Transverse colon (tissue), 4 donors: ENCODE data around the gene KCNG1. TPM values are rescaled to one million over a fixed set of nuclear protein-coding genes. Genes with fewer than 3 reads are reported as not detected.
"Not testable (repeated sequence)": the region's sequence is repeated elsewhere in the genome, so short reads cannot be mapped to it uniquely, and the experiment has no call there.

ENCODE experiments used
- DNase-seq: peaks from one replicate; pipeline ENCODE4 v3.0.0-alpha.2; 2019
- H3K27ac ChIP-seq, 4 donors: fragments of 200-600 bp; sonication (generic); 2 replicates each; pipeline ENCODE4 v1.5.1; 2016 to 2018; ENCODE audit warnings: inconsistent platforms in 4 of 4
- H3K27me3 ChIP-seq: fragments of 200-600 bp; sonication (generic); 2 replicates; pipeline ENCODE4 v1.5.1; 2017; ENCODE audit warnings: inconsistent platforms
- H3K36me3 ChIP-seq, 4 donors: fragments of 200-600 bp; sonication (generic); 2 replicates each; pipeline ENCODE4 v1.5.1; 2017 to 2019; ENCODE audit warnings: inconsistent platforms in 4 of 4
- H3K4me1 ChIP-seq, 4 donors: fragments of 200-600 bp; sonication (generic); 2 replicates each; pipeline ENCODE4 v1.5.1; 2017 to 2020; ENCODE audit warnings: inconsistent platforms in 4 of 4
- H3K4me3 ChIP-seq, 4 donors: fragments of 200-600 bp; sonication (generic); 1 replicate in 1 of 4; 2 replicates in 3 of 4; pipeline versions ENCODE4 v1.5.1 to v1.6.1; 2017 to 2019; ENCODE audit warnings: inconsistent platforms in 4 of 4
- H3K9me3 ChIP-seq, 2 donors: fragments of 200-600 bp; sonication (generic); 2 replicates each; pipeline ENCODE4 v1.5.1; 2017 to 2019; ENCODE audit warnings: inconsistent platforms in 2 of 2
- CTCF ChIP-seq, 5 experiments: fragments of 200-600 bp in 3 of 5; fragments of 450-650 bp in 2 of 5; sonication (generic) in 3 of 5; IDR thresholded peaks; 1 replicate in 2 of 5; 2 replicates in 3 of 5; pipeline ENCODE4 v1.5.1; 2016 to 2017; ENCODE audit warnings: antibody characterized with exemption in 5 of 5, inconsistent platforms in 3 of 5, mild to moderate bottlenecking in 2 of 5, moderate library complexity in 1 of 5
- EP300 ChIP-seq: sonication (generic); formaldehyde crosslinking; IDR thresholded peaks from one replicate; pipeline ENCODE4 v1.6.1; 2017; ENCODE audit warnings: antibody characterized with exemption, low read depth
- POLR2A ChIP-seq: fragments of 450-650 bp; IDR thresholded peaks from one replicate; pipeline ENCODE4 v1.6.1; 2016; ENCODE audit warnings: antibody characterized with exemption, mild to moderate bottlenecking, moderate library complexity
- POLR2AphosphoS5 ChIP-seq, 3 donors: sonication (generic); formaldehyde crosslinking; IDR thresholded peaks; one replicate each; pipeline ENCODE4 v1.6.1; 2016; ENCODE audit warnings: antibody characterized with exemption in 3 of 3
- WGBS, 2 donors: methylation state at CpG; one replicate each; pipeline ENCODE4 v1.1.5; 2018; ENCODE audit warnings: low coverage in 1 of 2; 5-methylcytosine and 5-hydroxymethylcytosine counted together
- in situ Hi-C, 4 donors: fragments of 200-750 bp; cut with MboI; loops; one replicate each; pipeline versions ENCODE4 v1.15.0 to v1.15.1; 2017; ENCODE audit warnings: low sequenced_read_pairs in 3 of 4, low pct_ligation_motif_present in 1 of 4, low pct_unique_long_range_greater_than_20kb in 1 of 4
- intact Hi-C: fragments of 100-400 bp; cut with DNase I; formaldehyde crosslinking; loops from one replicate; pipeline ENCODE4 v1.15.1; 2023; ENCODE audit warnings: low total_unique reads
- total RNA-seq, 4 donors: library from RNA; depleted of rRNA; stranded (reverse); fragments of >200 nt; gene quantifications; one replicate each; pipeline ENCODE4 v1.1.0, GENCODE V29; 2016

KCNG1 gene
- total RNA-seq, 4 donors from 2014 or later, result 3.8 to 36.3 (median 8.9) TPM

GRCh38 chr20:51046021-51046985, 23.4 kb upstream of the KCNG1 start:
- no peaks in the 10 kb centered on the region for H3K9me3 ChIP-seq
- intact Hi-C loops (no loop called here), in situ Hi-C loops (no loop called here)
- 79 to 83% methylated on average over 2 to 9 of the region's 9 CpGs for WGBS, 2 donors
- no peak for DNase-seq
- TF ChIP-seq EP300 (no peak), POLR2A (no peak), CTCF (IDR thresholded peaks at IDR 0.05) (no peak)
- H3K4me3 ChIP-seq, result no peak overlapping the region
- H3K4me1 ChIP-seq, result no peaks in the 10 kb centered on the region
- peaks cover 23% of the 10 kb centered on the region for H3K27me3 ChIP-seq
- no peaks in the 10 kb centered on the region for H3K36me3 ChIP-seq
- no peak overlapping the region for H3K27ac ChIP-seq

- peaks cover 15% of the 10 kb centered on the region for H3K27me3 ChIP-seq
- H3K27ac ChIP-seq, in situ Hi-C loops, H3K36me3 ChIP-seq, H3K4me3 ChIP-seq, intact Hi-C loops, DNase-seq, H3K9me3 ChIP-seq, H3K4me1 ChIP-seq: not testable (repeated sequence)
- 72 to 80% methylated on average over 5 to 9 of the region's 9 CpGs for WGBS, 2 donors
Measured at GRCh38 chr20:51045492-51045891, 22.6 kb upstream of the KCNG1 start.

- intact Hi-C loops, result no loop called here
- Histone ChIP-seq H3K27ac (no peak overlapping the region), H3K27me3 (peaks cover 10% of the 10 kb centered on the region), H3K9me3 (no peaks in the 10 kb centered on the region), H3K4me1 (no peaks in the 10 kb centered on the region), H3K36me3 (no peaks in the 10 kb centered on the region), H3K4me3 (no peak overlapping the region)
- TF ChIP-seq CTCF (IDR thresholded peaks at IDR 0.05), result no peak
- no peak for DNase-seq
- 80 to 86% methylated on average over 1 to 3 of the region's 3 CpGs for WGBS, 2 donors
- in situ Hi-C loops, result no loop called here
Measured at GRCh38 chr20:51044796-51045195, 21.9 kb upstream of the KCNG1 start.

DNA sequence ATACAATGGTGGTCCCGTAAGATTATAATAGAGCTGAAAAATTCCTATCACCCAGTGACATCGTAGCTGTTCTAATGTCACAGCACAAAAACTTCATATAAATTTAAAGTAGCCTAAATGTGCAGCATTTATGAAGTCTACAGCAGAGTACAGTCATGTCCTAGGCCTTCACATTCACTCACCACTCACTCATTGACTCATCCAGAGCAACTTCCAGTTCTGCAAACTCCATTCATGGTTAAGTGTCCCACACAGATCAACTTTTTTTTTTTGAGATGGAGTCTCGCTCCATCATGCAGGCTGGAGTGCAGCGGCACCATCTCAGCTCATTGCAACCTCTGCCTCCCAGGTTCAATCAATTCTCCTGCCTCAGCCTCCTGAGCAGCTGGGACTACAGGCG, 20.9 kb upstream of the KCNG1 start:
- WGBS, 2 donors, result 79 to 91% methylated on average over 3 to 5 of the region's 5 CpGs
- no peak for DNase-seq
- peaks cover under 1% of the 10 kb centered on the region for H3K27me3 ChIP-seq
- H3K4me3 ChIP-seq, result no peak overlapping the region
- no peaks in the 10 kb centered on the region for H3K36me3 ChIP-seq
- H3K4me1 ChIP-seq, result no peaks in the 10 kb centered on the region
- no peaks in the 10 kb centered on the region for H3K9me3 ChIP-seq
- in situ Hi-C loops, result no loop called here
- intact Hi-C loops, result no loop called here
- TF ChIP-seq EP300 (no peak), POLR2AphosphoS5 (IDR thresholded peaks at IDR 0.05) (no peak), CTCF (IDR thresholded peaks at IDR 0.05) (no peak)
- H3K27ac ChIP-seq, result no peak overlapping the region
